ENCODE data around the gene PRC1. TPM values are rescaled to one million over a fixed set of nuclear protein-coding genes. Genes with fewer than 3 reads are reported as not detected.

Gene PRC1
- total and polyA plus RNA-seq, 2 of the 13 experiments (the other 11 are each of a cell fraction or from before 2014, with no cell fraction given): 137 to 162 TPM

DNA sequence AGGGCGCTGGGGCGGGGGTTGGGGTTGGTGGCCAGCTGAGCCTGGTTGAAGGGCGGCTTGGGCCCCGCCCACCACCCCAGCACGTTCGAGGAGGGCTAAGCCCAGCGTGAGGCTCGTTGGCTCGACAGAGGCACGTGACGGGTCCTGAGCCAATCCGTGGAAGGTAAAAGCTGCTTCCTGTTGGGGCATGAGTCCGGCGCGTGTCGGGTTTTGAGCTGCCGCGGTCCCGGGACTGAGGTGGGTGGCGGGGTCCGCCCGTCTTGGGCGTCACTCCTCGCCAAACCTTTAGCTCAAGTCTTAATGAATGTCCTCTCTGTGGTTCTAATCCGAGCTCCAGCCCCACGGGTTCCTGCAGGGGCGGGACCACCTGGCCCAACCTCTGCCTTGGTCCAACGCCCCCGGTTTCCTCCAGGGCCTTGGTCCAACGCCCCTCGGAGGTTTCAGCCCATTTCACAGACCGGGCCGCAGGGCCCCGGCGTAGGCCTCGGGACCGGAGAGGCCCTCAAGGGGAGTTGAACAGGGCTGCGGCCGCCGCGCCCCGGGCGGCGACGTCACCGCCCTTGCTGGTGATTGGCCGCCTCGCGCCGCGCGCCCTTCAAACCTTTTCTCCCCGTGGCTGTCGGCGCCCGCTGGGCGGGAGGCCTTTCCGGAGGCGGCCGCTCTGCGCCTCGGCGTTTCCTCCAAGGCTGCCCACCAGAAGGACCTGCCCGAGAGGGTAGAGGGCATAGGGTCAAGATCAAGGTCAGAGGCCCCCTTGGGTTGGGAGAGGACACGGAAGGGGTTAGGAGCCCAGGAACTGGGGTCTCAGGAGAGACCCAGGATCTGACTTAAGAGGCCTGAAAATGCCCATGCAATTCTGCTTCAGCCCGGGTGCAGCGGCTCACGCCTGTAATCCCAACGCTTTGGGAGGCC lies 39.4 kb downstream of the PRC1 start, which contains the start of gene RCCD1 (continued):
- TF ChIP-seq, protein P1, sequence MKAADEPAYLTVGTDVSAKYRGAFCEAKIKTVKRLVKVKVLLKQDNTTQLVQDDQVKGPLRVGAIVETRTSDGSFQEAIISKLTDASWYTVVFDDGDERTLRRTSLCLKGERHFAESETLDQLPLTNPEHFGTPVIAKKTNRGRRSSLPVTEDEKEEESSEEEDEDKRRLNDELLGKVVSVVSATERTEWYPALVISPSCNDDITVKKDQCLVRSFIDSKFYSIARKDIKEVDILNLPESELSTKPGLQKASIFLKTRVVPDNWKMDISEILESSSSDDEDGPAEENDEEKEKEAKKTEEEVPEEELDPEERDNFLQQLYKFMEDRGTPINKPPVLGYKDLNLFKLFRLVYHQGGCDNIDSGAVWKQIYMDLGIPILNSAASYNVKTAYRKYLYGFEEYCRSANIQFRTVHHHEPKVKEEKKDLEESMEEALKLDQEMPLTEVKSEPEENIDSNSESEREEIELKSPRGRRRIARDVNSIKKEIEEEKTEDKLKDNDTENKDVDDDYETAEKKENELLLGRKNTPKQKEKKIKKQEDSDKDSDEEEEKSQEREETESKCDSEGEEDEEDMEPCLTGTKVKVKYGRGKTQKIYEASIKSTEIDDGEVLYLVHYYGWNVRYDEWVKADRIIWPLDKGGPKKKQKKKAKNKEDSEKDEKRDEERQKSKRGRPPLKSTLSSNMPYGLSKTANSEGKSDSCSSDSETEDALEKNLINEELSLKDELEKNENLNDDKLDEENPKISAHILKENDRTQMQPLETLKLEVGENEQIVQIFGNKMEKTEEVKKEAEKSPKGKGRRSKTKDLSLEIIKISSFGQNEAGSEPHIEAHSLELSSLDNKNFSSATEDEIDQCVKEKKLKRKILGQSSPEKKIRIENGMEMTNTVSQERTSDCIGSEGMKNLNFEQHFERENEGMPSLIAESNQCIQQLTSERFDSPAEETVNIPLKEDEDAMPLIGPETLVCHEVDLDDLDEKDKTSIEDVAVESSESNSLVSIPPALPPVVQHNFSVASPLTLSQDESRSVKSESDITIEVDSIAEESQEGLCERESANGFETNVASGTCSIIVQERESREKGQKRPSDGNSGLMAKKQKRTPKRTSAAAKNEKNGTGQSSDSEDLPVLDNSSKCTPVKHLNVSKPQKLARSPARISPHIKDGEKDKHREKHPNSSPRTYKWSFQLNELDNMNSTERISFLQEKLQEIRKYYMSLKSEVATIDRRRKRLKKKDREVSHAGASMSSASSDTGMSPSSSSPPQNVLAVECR (CRISPR knock-in tag; IDR thresholded peaks at IDR 0.05; ENCODE audit: borderline replicate concordance): peak; percentile 97
- TF ChIP-seq REXO4 (CRISPR knock-in tag; IDR thresholded peaks at IDR 0.05; ENCODE audit: borderline replicate concordance) (no peak), KDM1A (CRISPR knock-in tag; IDR thresholded peaks at IDR 0.05) (0 out of 2 replicates have a peak, but pooled peaks have one; percentile 56), DMAP1 (CRISPR knock-in tag; IDR thresholded peaks at IDR 0.05) (peak; percentile 88), SKI (IDR thresholded peaks at IDR 0.05; ENCODE audit: partially characterized antibody) (peak; percentile 8), PBX3 (CRISPR knock-in tag; IDR thresholded peaks at IDR 0.05; ENCODE audit: borderline replicate concordance) (peak; percentile 68; the same call in 1 of the 2 replicates), KLF11 (CRISPR knock-in tag; IDR thresholded peaks at IDR 0.05) (no peak), RORA (CRISPR knock-in tag; IDR thresholded peaks at IDR 0.05) (no peak), THAP11 (CRISPR knock-in tag; IDR thresholded peaks at IDR 0.05) (peak; percentile 45; the same call in 1 of the 2 replicates), KAT2B (IDR thresholded peaks at IDR 0.05; ENCODE audit: borderline replicate concordance, low read depth, low read length) (no peak), GFI1 (CRISPR knock-in tag; IDR thresholded peaks at IDR 0.05; ENCODE audit: borderline replicate concordance) (peak; percentile 72), LCORL (IDR thresholded peaks at IDR 0.05) (no peak), LCORL (CRISPR knock-in tag; IDR thresholded peaks at IDR 0.05) (peak; percentile 52; the same call in 1 of the 2 replicates), SP5 (CRISPR knock-in tag; IDR thresholded peaks at IDR 0.05; ENCODE audit: borderline replicate concordance, low read depth) (peak; percentile 66), ZNF430 (CRISPR knock-in tag; IDR thresholded peaks at IDR 0.05) (peak; percentile 88; the same call in 1 of the 2 replicates), IKZF4 (CRISPR knock-in tag; IDR thresholded peaks at IDR 0.05; ENCODE audit: borderline replicate concordance, low read depth, not compliant biosample characterization) (peak; percentile 47), WIZ (CRISPR knock-in tag; IDR thresholded peaks at IDR 0.05) (no peak)
- TF ChIP-seq, protein P2, sequence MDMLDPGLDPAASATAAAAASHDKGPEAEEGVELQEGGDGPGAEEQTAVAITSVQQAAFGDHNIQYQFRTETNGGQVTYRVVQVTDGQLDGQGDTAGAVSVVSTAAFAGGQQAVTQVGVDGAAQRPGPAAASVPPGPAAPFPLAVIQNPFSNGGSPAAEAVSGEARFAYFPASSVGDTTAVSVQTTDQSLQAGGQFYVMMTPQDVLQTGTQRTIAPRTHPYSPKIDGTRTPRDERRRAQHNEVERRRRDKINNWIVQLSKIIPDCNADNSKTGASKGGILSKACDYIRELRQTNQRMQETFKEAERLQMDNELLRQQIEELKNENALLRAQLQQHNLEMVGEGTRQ (IDR thresholded peaks at IDR 0.05; ENCODE audit: low read depth, low read length): peak; percentile 96
- TF ChIP-seq, protein P2 (CRISPR knock-in tag; IDR thresholded peaks at IDR 0.05; ENCODE audit: borderline replicate concordance): peak; percentile 98

Measured in HepG2 (cell line).